ENCODE results near the gene KMT2A.
A peak's percentile ranks its signal among the peaks of the same experiment; 100 is the strongest.

Gene KMT2A

GRCh38 chr11:118528511-118528910, 92.2 kb downstream of the KMT2A start:
- no peaks in the 10 kb centered on the region for H3K9me2 ChIP-seq (replicated peaks; ENCODE audit: insufficient read depth, low read length)
- H3K9ac ChIP-seq (ENCODE audit: low read length), result no peak overlapping the region
- no peaks in the 10 kb centered on the region for H3K9me3 ChIP-seq (replicated peaks; ENCODE audit: insufficient read depth, low read length)
- no peak overlapping the region for H3K27ac ChIP-seq (ENCODE audit: low read length)
- no peak for DNase-seq
- no peak overlapping the region for H3K4me2 ChIP-seq (ENCODE audit: low read depth, low read length)
- TF ChIP-seq EZH2phosphoT487 (IDR thresholded peaks at IDR 0.05; ENCODE audit: low read length) (no peak), CTCF (IDR thresholded peaks at IDR 0.05; ENCODE audit: low read length) (no peak), EZH2 (optimal IDR thresholded peaks at IDR 0.05; ENCODE audit: low read depth, low read length) (no peak)
- H3K4me1 ChIP-seq (ENCODE audit: low read length), result peaks cover 3% of the 10 kb centered on the region; the same call in 1 of the 2 replicates
- no peak overlapping the region for H3K4me3 ChIP-seq (ENCODE audit: low read length)
- peaks cover 23% of the 10 kb centered on the region; the same call in 1 of the 2 replicates for H3K27me3 ChIP-seq (replicated peaks; ENCODE audit: insufficient read depth, low read length)
- H4K20me1 ChIP-seq (ENCODE audit: insufficient read depth, low read length), result no peaks in the 10 kb centered on the region
- H3K79me2 ChIP-seq (ENCODE audit: low read length), result no peaks in the 10 kb centered on the region
- H3K36me3 ChIP-seq (replicated peaks; ENCODE audit: insufficient read depth, low read length), result no peaks in the 10 kb centered on the region; the same call in 1 of the 2 replicates
- H3F3A ChIP-seq (ENCODE audit: insufficient read depth, low read length), result no peaks in the 10 kb centered on the region
- H2AFZ ChIP-seq (ENCODE audit: low read length), result no peak overlapping the region

- Histone ChIP-seq H4K20me1 (ENCODE audit: insufficient read depth, low read length) (no peaks in the 10 kb centered on the region), H3K9me2 (replicated peaks; ENCODE audit: insufficient read depth, low read length) (no peaks in the 10 kb centered on the region), H2AFZ (ENCODE audit: low read length) (no peak overlapping the region), H3K36me3 (replicated peaks; ENCODE audit: insufficient read depth, low read length) (no peaks in the 10 kb centered on the region), H3K4me2 (ENCODE audit: low read depth, low read length) (peak overlapping the region; percentile 81; the same call in 1 of the 2 replicates), H3K27ac (ENCODE audit: low read length) (no peak overlapping the region), H3K9ac (ENCODE audit: low read length) (no peak overlapping the region), H3K4me1 (ENCODE audit: low read length) (peaks cover 3% of the 10 kb centered on the region; the same call in 1 of the 2 replicates), H3K79me2 (ENCODE audit: low read length) (no peaks in the 10 kb centered on the region), H3K9me3 (replicated peaks; ENCODE audit: insufficient read depth, low read length) (no peaks in the 10 kb centered on the region), H3K27me3 (replicated peaks; ENCODE audit: insufficient read depth, low read length) (peaks cover 23% of the 10 kb centered on the region; the same call in 1 of the 2 replicates), H3K4me3 (ENCODE audit: low read length) (no peak overlapping the region), H3F3A (ENCODE audit: insufficient read depth, low read length) (no peaks in the 10 kb centered on the region)
- no peak for DNase-seq
- no peak for TF ChIP-seq CTCF (IDR thresholded peaks at IDR 0.05; ENCODE audit: low read length)
- no peak for TF ChIP-seq EZH2 (optimal IDR thresholded peaks at IDR 0.05; ENCODE audit: low read depth, low read length)
- no peak for TF ChIP-seq EZH2phosphoT487 (IDR thresholded peaks at IDR 0.05; ENCODE audit: low read length)
These were observed 93.4 kb downstream of the KMT2A start for GRCh38 chr11:118529584-118530175.

- no peaks in the 10 kb centered on the region for H3F3A ChIP-seq (ENCODE audit: insufficient read depth, low read length)
- no peak overlapping the region for H3K27ac ChIP-seq (ENCODE audit: low read length)
- no peaks in the 10 kb centered on the region for H3K9me3 ChIP-seq (replicated peaks; ENCODE audit: insufficient read depth, low read length)
- H3K4me2 ChIP-seq (ENCODE audit: low read depth, low read length), result peak overlapping the region; percentile 81
- no peaks in the 10 kb centered on the region for H4K20me1 ChIP-seq (ENCODE audit: insufficient read depth, low read length)
- peak overlapping the region; percentile 35 for H3K4me3 ChIP-seq (ENCODE audit: low read length)
- no peak overlapping the region for H3K9ac ChIP-seq (ENCODE audit: low read length)
- peaks cover 3% of the 10 kb centered on the region; the same call in 1 of the 2 replicates for H3K4me1 ChIP-seq (ENCODE audit: low read length)
- H3K9me2 ChIP-seq (replicated peaks; ENCODE audit: insufficient read depth, low read length), result no peaks in the 10 kb centered on the region
- DNase-seq, result no peak
- H3K36me3 ChIP-seq (replicated peaks; ENCODE audit: insufficient read depth, low read length), result no peaks in the 10 kb centered on the region
- H3K79me2 ChIP-seq (ENCODE audit: low read length), result no peaks in the 10 kb centered on the region
- peaks cover 23% of the 10 kb centered on the region; the same call in 1 of the 2 replicates for H3K27me3 ChIP-seq (replicated peaks; ENCODE audit: insufficient read depth, low read length)
- peak overlapping the region; percentile 49; the same call in 1 of the 2 replicates for H2AFZ ChIP-seq (ENCODE audit: low read length)
- TF ChIP-seq EZH2 (optimal IDR thresholded peaks at IDR 0.05; ENCODE audit: low read depth, low read length) (no peak), EZH2phosphoT487 (IDR thresholded peaks at IDR 0.05; ENCODE audit: low read length) (no peak), CTCF (IDR thresholded peaks at IDR 0.05; ENCODE audit: low read length) (no peak)
These were observed 93.9 kb downstream of the KMT2A start for GRCh38 chr11:118530180-118530682.
